Neural cell (in vitro differentiated cells): ENCODE measurements around the gene TTC17. TPM values are rescaled to one million over a fixed set of nuclear protein-coding genes. Genes with fewer than 3 reads are reported as not detected.

Source experiments
- H2AFZ ChIP-seq: fragments of 200-600, 300-800 bp; sonication (generic), shearing (Covaris generic); 2 replicates; pipeline ENCODE4 v1.6.0; 2014; ENCODE audit warnings: low read depth, mild to moderate bottlenecking, antibody characterized with exemption, low read length, moderate library complexity
- H3F3A ChIP-seq: fragments of 200-600 bp; shearing (Covaris generic); 2 replicates; pipeline ENCODE4 v1.6.1; 2016; ENCODE audit warnings: mild to moderate bottlenecking, moderate library complexity, mixed read lengths, antibody characterized with exemption, low read length; ENCODE audit not compliant: insufficient read depth, poor library complexity, severe bottlenecking
- H3K27ac ChIP-seq: fragments of 200-600, 300-800 bp; sonication (generic), shearing (Covaris generic); 2 replicates; pipeline ENCODE4 v1.5.1; 2014; ENCODE audit warnings: mild to moderate bottlenecking, low read length, moderate library complexity
- H3K27me3 ChIP-seq: fragments of 300-800, 200-600 bp; sonication (generic), shearing (Covaris generic); 2 replicates; pipeline ENCODE4 v1.6.0; 2014; ENCODE audit warnings: mild to moderate bottlenecking, low read depth, low read length, moderate library complexity; ENCODE audit not compliant: insufficient read depth
- H3K36me3 ChIP-seq: fragments of 300-800, 200-600 bp; sonication (generic), shearing (Covaris generic); 2 replicates; pipeline ENCODE4 v1.5.1; 2014; ENCODE audit warnings: mild to moderate bottlenecking, antibody characterized with exemption, low read length, moderate library complexity; ENCODE audit not compliant: insufficient read depth
- H3K4me2 ChIP-seq: fragments of 300-800, 200-600 bp; sonication (generic), shearing (Covaris generic); 2 replicates; pipeline ENCODE4 v1.6.0; 2014; ENCODE audit warnings: mild to moderate bottlenecking, low read length
- H3K4me3 ChIP-seq: fragments of 300-800, 200-600 bp; sonication (generic), shearing (Covaris generic); 2 replicates; pipeline ENCODE4 v1.5.1; 2014; ENCODE audit warnings: mild to moderate bottlenecking, low read length, moderate library complexity
- H3K79me2 ChIP-seq: fragments of 200-600 bp; shearing (Covaris generic); replicated peaks from 2 replicates; pipeline ENCODE4 v1.6.0; 2014; ENCODE audit warnings: mild to moderate bottlenecking, low read length, moderate library complexity; ENCODE audit not compliant: insufficient read depth
- H3K9ac ChIP-seq: fragments of 300-800, 200-600 bp; sonication (generic), shearing (Covaris generic); 2 replicates; pipeline ENCODE4 v1.6.1; 2016; ENCODE audit warnings: mild to moderate bottlenecking, low read length, mixed read lengths
- H3K9me2 ChIP-seq: fragments of 200-600 bp; shearing (Covaris generic); 2 replicates; pipeline ENCODE4 v1.6.1; 2016; ENCODE audit warnings: mild to moderate bottlenecking, low read length, mixed read lengths; ENCODE audit not compliant: insufficient read depth
- H3K9me3 ChIP-seq: fragments of 200-600, 300-800 bp; sonication (generic), shearing (Covaris generic); 2 replicates; pipeline ENCODE4 v1.6.1; 2016; ENCODE audit warnings: mild to moderate bottlenecking, mixed run types, low read length, moderate library complexity, mixed read lengths
- H4K20me1 ChIP-seq: fragments of 200-600 bp; shearing (Covaris generic); 2 replicates; pipeline ENCODE4 v1.6.1; 2016; ENCODE audit warnings: mild to moderate bottlenecking, mixed run types; ENCODE audit not compliant: insufficient read depth
- CTCF ChIP-seq: fragments of 450-650 bp; IDR thresholded peaks from 2 replicates; pipeline ENCODE4 v1.5.1; 2014; ENCODE audit warnings: antibody characterized with exemption, mild to moderate bottlenecking, moderate library complexity; ENCODE audit not compliant: poor library complexity, severe bottlenecking
- EP300 ChIP-seq: fragments of 450-650 bp; conservative IDR thresholded peaks from 2 replicates; pipeline ENCODE4 v1.6.1; 2014; ENCODE audit warnings: antibody characterized with exemption, mild to moderate bottlenecking, moderate library complexity; ENCODE audit not compliant: poor library complexity, severe bottlenecking
- EZH2 ChIP-seq: fragments of 200-600, 300-800 bp; shearing (Covaris generic), sonication (generic); IDR thresholded peaks from 2 replicates; pipeline ENCODE4 v1.6.1; 2014; ENCODE audit warnings: antibody characterized with exemption, low read length, borderline replicate concordance, mild to moderate bottlenecking; ENCODE audit not compliant: insufficient read depth, poor library complexity, severe bottlenecking
- MXI1 ChIP-seq: fragments of 450-650 bp; conservative IDR thresholded peaks from 2 replicates; pipeline ENCODE4 v1.6.1; 2014; ENCODE audit warnings: antibody characterized with exemption, mild to moderate bottlenecking; ENCODE audit not compliant: poor library complexity, severe bottlenecking
- POLR2AphosphoS5 ChIP-seq: IDR thresholded peaks from 2 replicates; pipeline ENCODE4 v1.6.1; 2012
- RAD21 ChIP-seq: fragments of 450-650 bp; conservative IDR thresholded peaks from 2 replicates; pipeline ENCODE4 v1.6.1; 2014; ENCODE audit warnings: antibody characterized with exemption, mild to moderate bottlenecking, moderate library complexity
- REST ChIP-seq: IDR thresholded peaks from 2 replicates; pipeline ENCODE4 v1.6.1; 2012; ENCODE audit warnings: borderline replicate concordance
- SMC3 ChIP-seq: fragments of 450-650 bp; conservative IDR thresholded peaks from 2 replicates; pipeline ENCODE4 v1.6.1; 2014; ENCODE audit warnings: antibody characterized with exemption, mild to moderate bottlenecking, moderate library complexity; ENCODE audit not compliant: poor library complexity
- TAF1 ChIP-seq: IDR thresholded peaks from 2 replicates; pipeline ENCODE4 v1.6.1; 2012; ENCODE audit warnings: low read depth
- polyA plus RNA-seq: library from polyadenylated mRNA; depleted of rRNA; stranded (reverse); fragments of >200 nt; gene quantifications from 2 replicates; pipeline ENCODE4 v1.2.3, GENCODE V29; 2014

TTC17 gene
- polyA plus RNA-seq, 1 donor from 2014 or later: 122 TPM

GRCh38 chr11:43516316-43516850, 157.7 kb downstream of the TTC17 start:
- Histone ChIP-seq H4K20me1 (no peaks in the 10 kb centered on the region), H3F3A (no peaks in the 10 kb centered on the region), H2AFZ (peak overlapping the region; percentile 33), H3K4me2 (no peak overlapping the region), H3K36me3 (no peaks in the 10 kb centered on the region), H3K9ac (peak overlapping the region; percentile 34), H3K79me2 (no peaks in the 10 kb centered on the region), H3K9me3 (no peaks in the 10 kb centered on the region), H3K4me3 (no peak overlapping the region), H3K9me2 (no peaks in the 10 kb centered on the region), H3K27me3 (no peaks in the 10 kb centered on the region), H3K27ac (peak overlapping the region; percentile 38)
- no peak for TF ChIP-seq POLR2AphosphoS5
- no peak for TF ChIP-seq EZH2
- no peak for TF ChIP-seq EP300
- TF ChIP-seq MXI1: no peak
- no peak for TF ChIP-seq CTCF
- TF ChIP-seq RAD21: no peak
- no peak for TF ChIP-seq REST
- no peak for TF ChIP-seq TAF1
- no peak for TF ChIP-seq SMC3

GRCh38 chr11:43517518-43517917, 158.8 kb downstream of the TTC17 start:
- H3F3A ChIP-seq: no peaks in the 10 kb centered on the region
- H3K27me3 ChIP-seq: no peaks in the 10 kb centered on the region
- no peaks in the 10 kb centered on the region for H3K9me3 ChIP-seq
- H3K36me3 ChIP-seq: no peaks in the 10 kb centered on the region
- H3K27ac ChIP-seq: no peak overlapping the region
- no peak overlapping the region for H3K4me2 ChIP-seq
- no peaks in the 10 kb centered on the region for H3K79me2 ChIP-seq
- H4K20me1 ChIP-seq: no peaks in the 10 kb centered on the region
- no peaks in the 10 kb centered on the region for H3K9me2 ChIP-seq
- TF ChIP-seq POLR2AphosphoS5: no peak
- no peak overlapping the region for H3K4me3 ChIP-seq
- H3K9ac ChIP-seq: no peak overlapping the region
- H2AFZ ChIP-seq: no peak overlapping the region
